Activated CD8-positive, alpha-beta memory T cell treated with anti-CD3 and anti-CD28 coated beads, Interleukin-2, amount 50 U/mL, for 1 hour (primary cell): ENCODE results near the gene STARD13.

Experiments used
- DNase-seq: peaks from one replicate; pipeline ENCODE4 v3.0.0-alpha.2; 2020; ENCODE audit errors: extremely low read depth

STARD13 gene

DNA sequence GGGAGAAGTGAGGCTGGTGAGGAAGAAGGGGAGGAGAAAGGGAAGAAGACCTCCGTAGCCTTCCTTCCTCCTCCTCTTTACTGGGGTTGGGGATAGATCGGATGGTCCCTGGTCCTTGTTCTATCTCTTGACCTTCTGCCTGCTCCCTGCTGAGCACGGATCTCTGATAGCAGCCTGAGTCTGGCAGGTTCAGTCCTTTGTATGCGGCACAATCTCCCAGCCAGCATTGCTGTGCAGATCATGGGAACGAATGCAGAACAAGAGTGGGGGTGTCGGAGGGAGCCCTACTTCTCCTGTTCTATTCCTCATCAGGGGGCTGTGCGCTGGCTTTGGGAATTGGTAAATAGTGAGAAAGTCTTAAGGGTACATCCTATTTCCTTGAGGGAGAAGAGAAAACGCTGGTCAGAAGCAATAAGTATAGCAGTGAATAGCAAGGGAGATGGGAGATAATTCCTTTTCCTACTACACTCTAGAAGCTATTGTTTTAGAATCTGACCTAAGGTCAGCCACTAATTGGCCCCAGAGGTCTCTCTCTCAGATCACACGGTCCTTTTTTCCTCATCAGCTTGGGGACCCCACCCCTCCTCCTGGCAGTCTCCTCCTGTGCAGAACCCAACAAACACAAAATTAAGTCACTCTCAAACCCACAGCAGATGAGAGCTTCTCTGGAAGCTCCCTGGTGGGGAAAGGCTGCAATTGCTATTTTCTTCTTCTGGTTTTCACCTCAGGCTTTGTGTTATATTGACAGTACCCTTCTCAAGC lies 228.4 kb downstream of the STARD13 start:
- DNase-seq: no peak

DNA sequence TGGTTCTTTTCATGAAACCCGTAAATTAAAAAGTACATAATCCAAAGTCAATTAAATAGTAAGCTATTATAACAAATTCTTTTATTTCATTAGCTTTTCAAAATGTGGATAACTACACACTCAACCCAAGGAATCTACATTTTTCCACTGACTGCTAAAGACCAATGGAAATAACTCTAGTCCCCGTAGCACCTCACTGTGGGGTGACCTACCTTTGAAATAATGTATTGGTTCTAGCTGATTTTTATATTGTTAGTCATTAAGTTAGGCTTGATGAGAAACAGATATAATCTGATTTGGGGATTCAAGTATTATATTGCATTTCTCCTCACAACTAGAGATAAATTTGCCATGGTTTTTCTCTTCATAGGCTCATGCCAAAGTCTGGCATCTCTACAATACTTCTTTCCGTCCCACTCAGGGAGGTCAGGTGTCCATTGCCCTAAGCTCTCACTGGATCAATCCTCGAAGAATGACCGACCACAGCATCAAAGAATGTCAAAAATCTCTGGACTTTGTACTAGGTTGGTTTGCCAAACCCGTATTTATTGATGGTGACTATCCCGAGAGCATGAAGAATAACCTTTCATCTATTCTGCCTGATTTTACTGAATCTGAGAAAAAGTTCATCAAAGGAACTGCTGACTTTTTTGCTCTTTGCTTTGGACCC lies 232.0 kb downstream of the STARD13 start:
- DNase-seq: no peak
